HCT116 (cell line): ENCODE measurements around the gene PKDCC. TPM values are rescaled to one million over a fixed set of nuclear protein-coding genes. Genes with fewer than 3 reads are reported as not detected.

Experiments used
- ATAC-seq: fragments of 200-7000 bp; cut with Tn5 transposase; 2 replicates; pipeline ENCODE4 v1.9.1; 2020; ENCODE audit warnings: mild to moderate bottlenecking, moderate library complexity
- BruUV-seq: library from RNA; stranded (reverse); fragments of 400-500 nt; replicated peaks from 2 replicates; lab custom pipeline; 2021; lab: Mats Ljungman, UMichigan
- CTCF ChIA-PET: fragments of 300-600 bp; sonication (Branson Sonifier 250); formaldehyde crosslinking; loops from one replicate; lab custom pipeline; 2021; ENCODE audit warnings: antibody characterized with exemption; lab: Charles Lee
- POLR2A ChIA-PET: fragments of 300-600, 350-600 bp; sonication (Branson Sonifier 250); formaldehyde crosslinking; loops from one replicate; lab custom pipeline; 2021; ENCODE audit warnings: antibody characterized with exemption; lab: Charles Lee
- RAD21 ChIA-PET, 2 experiments: fragments of 300-600 bp; sonication (Branson Sonifier 250); formaldehyde crosslinking; loops; one replicate each; lab custom pipeline; 2023; ENCODE audit warnings: low total read pairs in 2 of 2; ENCODE audit not compliant: uncharacterized antibody in 2 of 2, unreplicated experiment in 2 of 2, low non-redundant PET in 1 of 2; lab: Charles Lee
- DNase-seq: peaks from one replicate; pipeline ENCODE4 v3.0.0-alpha.2; 2010; ENCODE audit warnings: low read depth, low spot score
- H2AFZ ChIP-seq: fragments of 200-600 bp; shearing (Covaris generic), sonication (generic); 2 replicates; pipeline ENCODE4 v1.6.1; 2017; ENCODE audit warnings: low read depth, mixed run types, mixed read lengths, antibody characterized with exemption, low read length; ENCODE audit not compliant: poor library complexity, severe bottlenecking
- H3K27ac ChIP-seq: 2 replicates; pipeline ENCODE4 v1.5.1; 2012; ENCODE audit warnings: low read depth, low read length
- H3K27me3 ChIP-seq: fragments of 200-600 bp; sonication (generic); 2 replicates; pipeline ENCODE4 v1.6.1; 2016; ENCODE audit warnings: mixed run types, low read length, mixed read lengths; ENCODE audit not compliant: insufficient read depth
- H3K36me3 ChIP-seq, 2 experiments: fragments of 200-500 bp in 1 of 2; fragments of 200-600 bp in 1 of 2; sonication (Bioruptor generic) in 1 of 2; sonication (generic) in 1 of 2; 2 replicates each; pipeline versions ENCODE4 v1.5.1 to v1.6.1; 2014 to 2016; ENCODE audit warnings: low read length in 2 of 2, inconsistent platforms in 1 of 2, mixed read lengths in 1 of 2, mixed run types in 1 of 2; ENCODE audit not compliant: insufficient read depth in 2 of 2, control insufficient read depth in 1 of 2
- H3K4me1 ChIP-seq, 2 experiments: fragments of 200-600 bp in 1 of 2; sonication (generic) in 1 of 2; 2 replicates each; pipeline versions ENCODE4 v1.5.1 to v1.6.1; 2012 to 2017; ENCODE audit warnings: low read length in 2 of 2, inconsistent platforms in 1 of 2, mild to moderate bottlenecking in 1 of 2, mixed read lengths in 1 of 2, mixed run types in 1 of 2, moderate library complexity in 1 of 2; ENCODE audit not compliant: insufficient read depth in 2 of 2, control insufficient read depth in 1 of 2
- H3K4me2 ChIP-seq: fragments of 200-600 bp; sonication (generic); 2 replicates; pipeline ENCODE4 v1.6.1; 2017; ENCODE audit warnings: mixed run types, low read length, mixed read lengths
- H3K4me3 ChIP-seq, 2 experiments: fragments of 200-600 bp in 1 of 2; sonication (generic) in 1 of 2; replicated peaks in 1 of 2; 2 replicates each; pipeline ENCODE4 v1.5.1; 2011 to 2016; ENCODE audit warnings: low read length in 2 of 2, control low read depth in 1 of 2, low read depth in 1 of 2, mild to moderate bottlenecking in 1 of 2, mixed read lengths in 1 of 2, mixed run types in 1 of 2
- H3K79me2 ChIP-seq: fragments of 200-600 bp; sonication (generic); 2 replicates; pipeline ENCODE4 v1.6.1; 2017; ENCODE audit warnings: mild to moderate bottlenecking, mixed run types, low read length, moderate library complexity, mixed read lengths; ENCODE audit not compliant: insufficient read depth
- H3K9ac ChIP-seq: fragments of 200-600 bp; sonication (generic); 2 replicates; pipeline ENCODE4 v1.6.1; 2016; ENCODE audit warnings: low read length, mixed read lengths
- H3K9me2 ChIP-seq: fragments of 200-600 bp; sonication (generic), shearing (Covaris generic); 2 replicates; pipeline ENCODE4 v1.6.1; 2017; ENCODE audit warnings: mixed run types, mild to moderate bottlenecking, moderate library complexity; ENCODE audit not compliant: insufficient read depth
- H3K9me3 ChIP-seq, 2 experiments: fragments of 200-500 bp in 1 of 2; fragments of 200-600 bp in 1 of 2; sonication (Bioruptor generic) in 1 of 2; sonication (generic) in 1 of 2; 2 replicates each; pipeline ENCODE4 v1.6.1; 2014 to 2017; ENCODE audit warnings: low read length in 2 of 2, mixed read lengths in 2 of 2, inconsistent platforms in 1 of 2, low read depth in 1 of 2, mild to moderate bottlenecking in 1 of 2, mixed run types in 1 of 2, moderate library complexity in 1 of 2; ENCODE audit not compliant: control insufficient read depth in 1 of 2, insufficient read depth in 1 of 2
- H4K20me1 ChIP-seq: fragments of 200-600 bp; sonication (generic), shearing (Covaris generic); 2 replicates; pipeline ENCODE4 v1.6.1; 2017; ENCODE audit warnings: mixed run types, mild to moderate bottlenecking, moderate library complexity; ENCODE audit not compliant: insufficient read depth
- ATF3 ChIP-seq: IDR thresholded peaks from 2 replicates; pipeline ENCODE4 v1.6.1; 2012
- CTCF ChIP-seq, 3 experiments: fragments of 200-600 bp in 1 of 3; sonication (generic) in 1 of 3; IDR thresholded peaks in 2 of 3; conservative IDR thresholded peaks in 1 of 3; 2 replicates each; pipeline ENCODE4 v1.5.1; 2012 to 2017; ENCODE audit warnings: low read depth in 2 of 3, low read length in 2 of 3, antibody characterized with exemption in 1 of 3, borderline replicate concordance in 1 of 3, control low read depth in 1 of 3, mild to moderate bottlenecking in 1 of 3, mixed read lengths in 1 of 3, mixed run types in 1 of 3, moderate library complexity in 1 of 3; ENCODE audit not compliant: insufficient read depth in 1 of 3
- EGR1 ChIP-seq: IDR thresholded peaks from 2 replicates; pipeline ENCODE4 v1.6.1; 2012; ENCODE audit warnings: low read depth
- MAX ChIP-seq: IDR thresholded peaks from 2 replicates; pipeline ENCODE4 v1.6.1; 2012
- POLR2A ChIP-seq: IDR thresholded peaks from 2 replicates; pipeline ENCODE4 v1.7.0; 2011; ENCODE audit warnings: borderline replicate concordance; ENCODE audit not compliant: insufficient read depth, insufficient read length; ENCODE audit errors: extremely low read depth
- RAD21 ChIP-seq: IDR thresholded peaks from 2 replicates; pipeline ENCODE4 v1.6.1; 2012; ENCODE audit warnings: low read depth, mild to moderate bottlenecking
- SRF ChIP-seq: IDR thresholded peaks from 2 replicates; pipeline ENCODE4 v1.6.1; 2012; ENCODE audit warnings: low read depth
- ZNF274 ChIP-seq: fragments of 200-500 bp; sonication (Bioruptor generic); IDR thresholded peaks from 2 replicates; pipeline ENCODE4 v1.6.1; 2014; ENCODE audit warnings: mild to moderate bottlenecking, low read depth, low read length, inconsistent platforms
- intact Hi-C: fragments of 100-400 bp; cut with micrococcal nuclease; formaldehyde crosslinking; loops from 2 replicates; pipeline ENCODE4 v1.10.0; 2022
- total RNA-seq: library from RNA; stranded (reverse); gene quantifications from one replicate; pipeline ENCODE4 v1.2.1, GENCODE V29; 2021; ENCODE audit not compliant: unreplicated experiment

Gene PKDCC
- total RNA-seq, 1 experiment from 2014 or later = 0.84 TPM

GRCh38 chr2:42060028-42060427 lies 12.2 kb downstream of the PKDCC start:
- no peak for DNase-seq
- ATAC-seq = 0 out of 2 replicates have a peak, but pooled peaks have one; percentile 28
- H3K4me2 ChIP-seq = no peak overlapping the region
- no TSS peak for BruUV-seq
- H3K9me2 ChIP-seq = no peaks in the 10 kb centered on the region
- no peak overlapping the region for H2AFZ ChIP-seq
- TF ChIP-seq CTCF (IDR thresholded peaks at IDR 0.05 in 2 of 3, conservative IDR thresholded peaks at IDR 0.05 in 1 of 3; ENCODE audit: borderline replicate concordance in 1 of 3, insufficient read depth in 1 of 3, low read depth in 2 of 3, low read length in 2 of 3) = 0 out of 6 replicates have a peak, but pooled peaks of 1 of the 3 experiments have one; percentile 8
- TF ChIP-seq RAD21 = peak; percentile 37
- TF ChIP-seq ATF3 = no peak
- TF ChIP-seq, all 23 proteins: peak for 2
- Histone ChIP-seq H3K9me3 (no peaks in the 10 kb centered on the region), H3K27me3 (no peaks in the 10 kb centered on the region), H3K36me3 (no peaks in the 10 kb centered on the region), H3K9ac (no peak overlapping the region), H3K79me2 (no peaks in the 10 kb centered on the region), H3K27ac (no peak overlapping the region), H3K4me3 (no peak overlapping the region), H3K4me1 (peaks cover 0 to 13% of the 10 kb centered on the region in 2 experiments; a peak in 1 of 4 replicates), H4K20me1 (no peaks in the 10 kb centered on the region)
- ChIA-PET CTCF (no interaction called here), POLR2A (no interaction called here), RAD21 (no interaction called here)
- intact Hi-C loops = no loop called here

- Histone ChIP-seq H3K9me3 (no peaks in the 10 kb centered on the region), H4K20me1 (no peaks in the 10 kb centered on the region), H3K27ac (no peak overlapping the region), H3K27me3 (no peaks in the 10 kb centered on the region), H3K36me3 (no peaks in the 10 kb centered on the region), H3K9me2 (no peaks in the 10 kb centered on the region), H3K79me2 (no peaks in the 10 kb centered on the region), H3K4me1 (peaks cover 0 to 4% of the 10 kb centered on the region in 2 experiments; a peak in 1 of 4 replicates), H3K9ac (no peak overlapping the region), H3K4me3 (no peak overlapping the region), H2AFZ (no peak overlapping the region), H3K4me2 (no peak overlapping the region)
- ChIA-PET POLR2A (no interaction called here), CTCF (no interaction called here), RAD21 (no interaction called here)
- DNase-seq (no peak), ATAC-seq (no peak)
- BruUV-seq = no TSS peak
- TF ChIP-seq EGR1 (no peak), ATF3 (no peak), SRF (no peak), CTCF (IDR thresholded peaks at IDR 0.05 in 2 of 3, conservative IDR thresholded peaks at IDR 0.05 in 1 of 3; ENCODE audit: borderline replicate concordance in 1 of 3, insufficient read depth in 1 of 3, low read depth in 2 of 3, low read length in 2 of 3) (no peak), MAX (no peak), ZNF274 (no peak), POLR2A (no peak)
- intact Hi-C loops = no loop called here
These were observed 13.1 kb downstream of the PKDCC start for GRCh38 chr2:42060718-42061619.
